Neural progenitor cell (in vitro differentiated cells): ENCODE measurements around the gene TK1. TPM values are rescaled to one million over a fixed set of nuclear protein-coding genes. Genes with fewer than 3 reads are reported as not detected.

Experiments
- DNase-seq: peaks from one replicate; pipeline ENCODE4 v3.0.0-alpha.2; 2016; ENCODE audit warnings: low spot score
- H2AFZ ChIP-seq: fragments of 200-600 bp; sonication (generic); replicated peaks from 2 replicates; pipeline ENCODE4 v1.6.1; 2016; ENCODE audit warnings: antibody characterized with exemption
- H3F3A ChIP-seq: fragments of 200-600 bp; sonication (generic); 2 replicates; pipeline ENCODE4 v1.6.1; 2016; ENCODE audit warnings: antibody characterized with exemption, low read depth
- H3K27ac ChIP-seq: fragments of 200-600 bp; sonication (generic); 2 replicates; pipeline ENCODE4 v1.5.1; 2016; ENCODE audit warnings: mild to moderate bottlenecking
- H3K27me3 ChIP-seq: fragments of 200-600 bp; sonication (generic); 2 replicates; pipeline ENCODE4 v1.6.1; 2016; ENCODE audit warnings: mild to moderate bottlenecking, moderate library complexity
- H3K36me3 ChIP-seq: fragments of 200-600 bp; sonication (generic); 2 replicates; pipeline ENCODE4 v1.5.1; 2016
- H3K4me1 ChIP-seq: fragments of 200-600 bp; sonication (generic); 2 replicates; pipeline ENCODE4 v1.6.1; 2016; ENCODE audit warnings: mixed run types
- H3K4me2 ChIP-seq: fragments of 200-600 bp; sonication (generic); 2 replicates; pipeline ENCODE4 v1.6.1; 2016
- H3K4me3 ChIP-seq: fragments of 200-600 bp; sonication (generic); 2 replicates; pipeline ENCODE4 v1.5.1; 2016
- H3K79me2 ChIP-seq: fragments of 200-600 bp; sonication (generic); 2 replicates; pipeline ENCODE4 v1.6.1; 2016; ENCODE audit warnings: low read depth
- H3K9ac ChIP-seq: fragments of 200-600 bp; sonication (generic); 2 replicates; pipeline ENCODE4 v1.6.1; 2016
- H3K9me3 ChIP-seq: fragments of 200-600 bp; sonication (generic); 2 replicates; pipeline ENCODE4 v1.5.1; 2016; ENCODE audit warnings: low read depth
- H4K20me1 ChIP-seq: fragments of 200-600 bp; sonication (generic); 2 replicates; pipeline ENCODE4 v1.6.1; 2016; ENCODE audit warnings: low read depth
- H3K27ac Mint-ChIP-seq: 3 replicates; pipeline ENCODE4 v1.8.0; 2021; ENCODE audit warnings: mixed read lengths
- H3K27me3 Mint-ChIP-seq: 2 replicates; pipeline ENCODE4 v1.8.0; 2022; ENCODE audit warnings: low read depth, mild to moderate bottlenecking, inconsistent platforms, moderate library complexity, mixed read lengths; ENCODE audit not compliant: insufficient read depth
- H3K36me3 Mint-ChIP-seq: 3 replicates; pipeline ENCODE4 v1.8.0; 2021; ENCODE audit warnings: mixed read lengths
- H3K4me1 Mint-ChIP-seq: 3 replicates; pipeline ENCODE4 v1.8.0; 2021; ENCODE audit warnings: mixed read lengths
- H3K4me3 Mint-ChIP-seq: 3 replicates; pipeline ENCODE4 v1.8.0; 2021; ENCODE audit warnings: mild to moderate bottlenecking, moderate library complexity, mixed read lengths
- H3K9me3 Mint-ChIP-seq: 3 replicates; pipeline ENCODE4 v1.8.0; 2020; ENCODE audit warnings: mixed read lengths
- CTCF ChIP-seq: fragments of 200-600 bp; sonication (generic); IDR thresholded peaks from 2 replicates; pipeline ENCODE4 v1.5.1; 2017; ENCODE audit warnings: antibody characterized with exemption, mild to moderate bottlenecking
- EZH2 ChIP-seq: fragments of 200-600 bp; sonication (generic); IDR thresholded peaks from 2 replicates; pipeline ENCODE4 v1.6.1; 2017; ENCODE audit warnings: antibody characterized with exemption, mild to moderate bottlenecking, moderate library complexity
- EZH2phosphoT487 ChIP-seq: fragments of 200-600 bp; sonication (generic); IDR thresholded peaks from 2 replicates; pipeline ENCODE4 v1.6.1; 2017; ENCODE audit warnings: antibody characterized with exemption
- total RNA-seq: library from RNA; depleted of rRNA; stranded (reverse); fragments of >200 nt; gene quantifications from 2 replicates; pipeline ENCODE4 v1.2.3, GENCODE V29; 2015; ENCODE audit warnings: low replicate concordance

The TK1 gene
- total RNA-seq, 1 donor from 2014 or later = 27.3 TPM

DNA sequence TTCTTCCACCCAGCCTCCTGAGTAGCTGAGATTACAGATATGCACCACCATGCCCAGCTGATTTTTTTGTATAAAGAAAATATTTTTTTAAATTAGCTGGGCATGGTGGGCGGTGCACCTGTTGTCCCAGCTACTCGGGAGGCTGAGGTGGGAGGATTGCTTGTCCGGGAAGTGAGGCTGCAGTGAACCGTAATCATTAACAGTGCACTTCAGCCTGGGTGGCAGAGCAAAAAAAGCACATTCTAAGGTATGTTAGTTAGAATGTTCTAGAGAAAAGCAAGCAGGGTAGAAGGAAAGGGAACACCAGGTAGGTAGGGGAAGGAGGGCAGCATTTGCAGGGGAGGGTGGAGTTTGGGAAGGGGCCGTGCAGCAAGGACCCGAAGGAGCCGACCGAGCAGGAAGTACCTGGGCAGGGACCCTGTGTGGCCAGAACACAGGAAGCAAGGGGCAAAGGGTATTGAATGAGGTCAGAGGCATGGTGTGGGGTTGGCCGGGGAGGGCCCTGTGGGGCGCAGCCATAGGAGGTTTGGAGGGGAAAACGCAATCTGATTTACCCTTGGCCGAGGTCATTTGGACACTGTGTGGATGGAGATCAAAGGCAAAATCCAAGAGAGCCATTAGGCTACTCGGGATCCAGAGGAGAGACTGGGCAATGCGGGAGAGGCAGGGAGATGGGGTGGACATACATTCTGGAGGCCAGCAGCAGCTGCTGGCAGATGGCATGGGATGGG lies 38.4 kb downstream of the TK1 start:
- no peak overlapping the region for H3K9ac ChIP-seq
- H3K4me3 ChIP-seq = no peak overlapping the region
- DNase-seq = no peak
- Mint-ChIP-seq H3K4me1 (peaks cover 16% of the 10 kb centered on the region), H3K4me3 (no peak overlapping the region), H3K9me3 (no peaks in the 10 kb centered on the region), H3K27me3 (peaks cover 3% of the 10 kb centered on the region), H3K27ac (no peak overlapping the region), H3K36me3 (no peaks in the 10 kb centered on the region)
- no peak overlapping the region for H2AFZ ChIP-seq
- TF ChIP-seq EZH2 (no peak), EZH2phosphoT487 (no peak), CTCF (no peak)
- H3K4me2 ChIP-seq = no peak overlapping the region
- H4K20me1 ChIP-seq = no peaks in the 10 kb centered on the region
- peaks cover 5% of the 10 kb centered on the region for H3K4me1 ChIP-seq
- no peaks in the 10 kb centered on the region for H3K79me2 ChIP-seq
- H3K27me3 ChIP-seq = no peaks in the 10 kb centered on the region
- no peak overlapping the region for H3K27ac ChIP-seq
- H3K36me3 ChIP-seq = no peaks in the 10 kb centered on the region
- H3F3A ChIP-seq = peaks cover 3% of the 10 kb centered on the region
- H3K9me3 ChIP-seq = no peaks in the 10 kb centered on the region

GRCh38 chr17:78147315-78147998 lies 39.4 kb downstream of the TK1 start:
- H3K27ac Mint-ChIP-seq = no peak overlapping the region

DNA sequence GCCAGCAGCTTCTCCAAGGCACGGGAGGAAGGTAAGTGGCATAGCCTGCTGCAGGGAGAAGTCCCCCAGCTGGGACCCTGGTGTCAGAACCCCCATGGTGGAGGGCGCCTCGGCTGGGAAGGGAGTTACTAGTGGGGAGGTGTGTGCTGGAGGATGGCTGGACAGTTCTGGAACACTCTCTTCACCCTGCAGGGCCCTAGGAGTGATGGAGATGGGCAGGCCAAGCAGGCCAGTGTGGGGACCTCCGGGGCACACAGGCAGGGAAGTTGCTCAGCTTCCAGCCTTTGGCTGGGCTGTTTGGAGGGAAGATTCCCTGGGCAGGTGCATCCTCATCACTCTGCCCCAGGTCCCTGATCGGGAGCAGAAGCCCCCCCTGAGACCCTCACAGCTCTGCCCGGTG lies 40.0 kb downstream of the TK1 start:
- Histone ChIP-seq H3K27ac (no peak overlapping the region), H3K27me3 (no peaks in the 10 kb centered on the region), H3K9me3 (no peaks in the 10 kb centered on the region), H2AFZ (no peak overlapping the region), H3K36me3 (no peaks in the 10 kb centered on the region), H3K79me2 (no peaks in the 10 kb centered on the region), H3K4me2 (no peak overlapping the region), H3K4me1 (peaks cover 5% of the 10 kb centered on the region), H3F3A (peaks cover 3% of the 10 kb centered on the region), H4K20me1 (no peaks in the 10 kb centered on the region), H3K4me3 (no peak overlapping the region), H3K9ac (no peak overlapping the region)
- peaks cover 20% of the 10 kb centered on the region for H3K4me1 Mint-ChIP-seq
- no peak overlapping the region for H3K4me3 Mint-ChIP-seq
- no peaks in the 10 kb centered on the region for H3K9me3 Mint-ChIP-seq
- H3K36me3 Mint-ChIP-seq = no peaks in the 10 kb centered on the region
- no peak overlapping the region for H3K27ac Mint-ChIP-seq
- peaks cover 4% of the 10 kb centered on the region for H3K27me3 Mint-ChIP-seq
- TF ChIP-seq EZH2 (no peak), CTCF (no peak), EZH2phosphoT487 (no peak)
- DNase-seq = no peak

More at GRCh38 chr17:78147315-78147998, 39.4 kb downstream of the TK1 start:
- Histone ChIP-seq H4K20me1 (no peaks in the 10 kb centered on the region), H3K36me3 (no peaks in the 10 kb centered on the region), H3K9me3 (no peaks in the 10 kb centered on the region), H3F3A (peaks cover 3% of the 10 kb centered on the region), H3K79me2 (no peaks in the 10 kb centered on the region), H3K4me3 (no peak overlapping the region), H3K27me3 (no peaks in the 10 kb centered on the region), H2AFZ (no peak overlapping the region), H3K4me2 (no peak overlapping the region), H3K27ac (no peak overlapping the region), H3K9ac (no peak overlapping the region), H3K4me1 (peaks cover 5% of the 10 kb centered on the region)
- Mint-ChIP-seq H3K36me3 (no peaks in the 10 kb centered on the region), H3K27me3 (peaks cover 3% of the 10 kb centered on the region), H3K9me3 (no peaks in the 10 kb centered on the region), H3K4me3 (no peak overlapping the region), H3K4me1 (peaks cover 19% of the 10 kb centered on the region)
- DNase-seq = no peak
- TF ChIP-seq EZH2phosphoT487 (no peak), CTCF (no peak), EZH2 (no peak)
